HepG2 (cell line): Measurements from ENCODE around the gene HACD2. TPM values are rescaled to one million over a fixed set of nuclear protein-coding genes. Genes with fewer than 3 reads are reported as not detected.

Experiments
- AKNA ChIP-seq: sonication (generic); formaldehyde crosslinking; IDR thresholded peaks from 2 replicates; pipeline ENCODE4 v1.4.0; 2020; ENCODE audit warnings: missing genetic modification reagents, borderline replicate concordance
- ESRRA ChIP-seq: sonication (generic); formaldehyde crosslinking; IDR thresholded peaks from 2 replicates; pipeline ENCODE4 v1.5.1; 2020; ENCODE audit warnings: mild to moderate bottlenecking, low read depth, missing genetic modification reagents
- FOXA1 ChIP-seq, 2 experiments: fragments of 450-650 bp in 1 of 2; sonication (generic) in 1 of 2; formaldehyde crosslinking in 1 of 2; IDR thresholded peaks; 2 replicates each; pipeline versions ENCODE4 v1.4.0 to v1.6.1; 2016 to 2020; ENCODE audit warnings: missing genetic modification reagents in 1 of 2
- HNRNPK ChIP-seq: fragments of 200-400 bp; formaldehyde crosslinking; IDR thresholded peaks from 2 replicates; pipeline ENCODE4 v1.6.1; 2018; ENCODE audit warnings: low read length, low read depth, moderate library complexity, mild to moderate bottlenecking; ENCODE audit not compliant: poor library complexity, severe bottlenecking
- KMT2B ChIP-seq: IDR thresholded peaks from 2 replicates; pipeline ENCODE4 v1.6.1; 2016; ENCODE audit warnings: missing genetic modification reagents, missing compliant biosample characterization
- NCOR1 ChIP-seq: fragments of 200-600 bp; sonication (generic); IDR thresholded peaks from 2 replicates; pipeline ENCODE4 v1.7.0; 2017; ENCODE audit warnings: antibody characterized with exemption, low read length, borderline replicate concordance
- NRL ChIP-seq: sonication (generic); formaldehyde crosslinking; IDR thresholded peaks from 2 replicates; pipeline ENCODE4 v1.5.0; 2020; ENCODE audit warnings: missing genetic modification reagents, mild to moderate bottlenecking, moderate library complexity, borderline replicate concordance
- SETDB1 ChIP-seq: sonication (generic); formaldehyde crosslinking; IDR thresholded peaks from 2 replicates; pipeline ENCODE4 v1.5.1; 2020; ENCODE audit warnings: missing genetic modification reagents, mild to moderate bottlenecking, borderline replicate concordance
- SP2 ChIP-seq: sonication (generic); formaldehyde crosslinking; IDR thresholded peaks from 2 replicates; pipeline ENCODE4 v1.5.1; 2020; ENCODE audit warnings: mild to moderate bottlenecking, missing genetic modification reagents
- TBX3 ChIP-seq: fragments of 450-650 bp; IDR thresholded peaks from 2 replicates; pipeline ENCODE4 v1.6.1; 2017; ENCODE audit warnings: antibody characterized with exemption, mild to moderate bottlenecking, inconsistent platforms, borderline replicate concordance
- TFE3 ChIP-seq: IDR thresholded peaks from 2 replicates; pipeline ENCODE4 v1.6.1; 2016
- UBTF ChIP-seq: sonication (generic); formaldehyde crosslinking; IDR thresholded peaks from 2 replicates; pipeline ENCODE4 v1.4.0; 2020; ENCODE audit warnings: mild to moderate bottlenecking, missing genetic modification reagents
- ZBTB25 ChIP-seq: IDR thresholded peaks from 2 replicates; pipeline ENCODE4 v1.6.1; 2018; ENCODE audit warnings: missing genetic modification reagents
- ZNF577 ChIP-seq: sonication (generic); formaldehyde crosslinking; IDR thresholded peaks from 2 replicates; pipeline ENCODE4 v1.4.0; 2020; ENCODE audit warnings: mild to moderate bottlenecking, low read depth, missing genetic modification reagents, borderline replicate concordance
- ZNF605 ChIP-seq: sonication (generic); formaldehyde crosslinking; IDR thresholded peaks from 2 replicates; pipeline ENCODE4 v1.8.0; 2022; ENCODE audit warnings: mild to moderate bottlenecking, missing genetic modification reagents
- ZNF710 ChIP-seq: sonication (generic); formaldehyde crosslinking; IDR thresholded peaks from 2 replicates; pipeline ENCODE4 v1.5.0; 2020; ENCODE audit warnings: mild to moderate bottlenecking, missing genetic modification reagents, borderline replicate concordance
- ZNF737 ChIP-seq: sonication (generic); formaldehyde crosslinking; IDR thresholded peaks from 2 replicates; pipeline ENCODE4 v1.5.0; 2020; ENCODE audit warnings: missing genetic modification reagents, mild to moderate bottlenecking, borderline replicate concordance
- polyA plus RNA-seq, 8 experiments: library from polyadenylated mRNA; depleted of rRNA in 3 of 8; stranded (reverse) in 7 of 8; unstranded in 1 of 8; fragments of >200 nt; fragmentation: Illumina TruSeq in 4 of 8; extraction: Trizol in 4 of 8; gene quantifications; 2 replicates each; pipeline versions ENCODE4 v1.2.1 to v1.2.3, GENCODE V29; 2011 to 2016; ENCODE audit warnings: low read depth in 4 of 8, missing spikeins in 1 of 8, mixed read lengths in 1 of 8; ENCODE audit not compliant: insufficient read depth in 1 of 8
- total RNA-seq, 5 experiments: library from RNA; depleted of rRNA; stranded (reverse); fragments of >200 nt; fragmentation: Illumina TruSeq; extraction: Trizol; gene quantifications; 2 replicates each; pipeline ENCODE4 v1.2.3, GENCODE V29; 2016; ENCODE audit warnings: low read depth in 1 of 5

Gene HACD2
- total and polyA plus RNA-seq, 2 of the 13 experiments (the other 11 are each of a cell fraction or from before 2014, with no cell fraction given) = 47.0 to 50.4 TPM

GRCh38 chr3:123605789-123606234 is 21.0 kb upstream of the HACD2 start (continued):
- TF ChIP-seq UBTF (CRISPR knock-in tag) (no peak), ESRRA (CRISPR knock-in tag) (peak; percentile 100), NRL (CRISPR knock-in tag) (no peak), SP2 (CRISPR knock-in tag) (no peak), ZNF577 (CRISPR knock-in tag) (no peak), NCOR1 (peak; percentile 97), AKNA (CRISPR knock-in tag) (no peak), TFE3 (CRISPR knock-in tag) (peak; percentile 73; the same call in 1 of the 2 replicates), ZNF710 (CRISPR knock-in tag) (peak; percentile 70; the same call in 1 of the 2 replicates), KMT2B (no peak), SETDB1 (CRISPR knock-in tag) (no peak), HNRNPK (no peak), ZNF737 (CRISPR knock-in tag) (no peak), ZNF605 (no peak), FOXA1 (IDR thresholded peaks at IDR 0.05) (no peak), FOXA1 (CRISPR knock-in tag; IDR thresholded peaks at IDR 0.05) (peak; percentile 86), ZBTB25 (CRISPR knock-in tag) (peak; percentile 72; the same call in 1 of the 2 replicates), TBX3 (peak; percentile 45; the same call in 1 of the 2 replicates)
